HG03575 (cell line): ENCODE data around the gene ANKLE1.

ENCODE experiments used
- ATAC-seq: cut with Tn5 transposase; IDR thresholded peaks from one replicate; pipeline ENCODE4 v1.9.1; 2021; ENCODE audit not compliant: unreplicated experiment, insufficient number of reproducible peaks, low FRiP score; ENCODE audit errors: extremely low read depth

Gene ANKLE1

GRCh38 chr19:17332677-17333581, 51.2 kb downstream of the ANKLE1 start:
- no peak for ATAC-seq

GRCh38 chr19:17333611-17334413, 52.1 kb downstream of the ANKLE1 start:
- no peak for ATAC-seq

GRCh38 chr19:17334414-17335409, 53.0 kb downstream of the ANKLE1 start, which contains the start of gene ANO8:
Gene ANO8, minus strand, starts transcription at chr19:17334855. Its CDS starts 185 bp downstream, at chr19:17334670.
- ATAC-seq, result no peak

- no peak for ATAC-seq
Observed at GRCh38 chr19:17335575-17335974, 53.9 kb downstream of the ANKLE1 start.
